ENCODE data around the gene GCH1. TPM values are rescaled to one million over a fixed set of nuclear protein-coding genes. Genes with fewer than 3 reads are reported as not detected.
A peak's percentile ranks its signal among the peaks of the same experiment; 100 is the strongest.

GCH1 gene
- total RNA-seq, 1 experiment from 2014 or later, result 0.80 TPM

DNA sequence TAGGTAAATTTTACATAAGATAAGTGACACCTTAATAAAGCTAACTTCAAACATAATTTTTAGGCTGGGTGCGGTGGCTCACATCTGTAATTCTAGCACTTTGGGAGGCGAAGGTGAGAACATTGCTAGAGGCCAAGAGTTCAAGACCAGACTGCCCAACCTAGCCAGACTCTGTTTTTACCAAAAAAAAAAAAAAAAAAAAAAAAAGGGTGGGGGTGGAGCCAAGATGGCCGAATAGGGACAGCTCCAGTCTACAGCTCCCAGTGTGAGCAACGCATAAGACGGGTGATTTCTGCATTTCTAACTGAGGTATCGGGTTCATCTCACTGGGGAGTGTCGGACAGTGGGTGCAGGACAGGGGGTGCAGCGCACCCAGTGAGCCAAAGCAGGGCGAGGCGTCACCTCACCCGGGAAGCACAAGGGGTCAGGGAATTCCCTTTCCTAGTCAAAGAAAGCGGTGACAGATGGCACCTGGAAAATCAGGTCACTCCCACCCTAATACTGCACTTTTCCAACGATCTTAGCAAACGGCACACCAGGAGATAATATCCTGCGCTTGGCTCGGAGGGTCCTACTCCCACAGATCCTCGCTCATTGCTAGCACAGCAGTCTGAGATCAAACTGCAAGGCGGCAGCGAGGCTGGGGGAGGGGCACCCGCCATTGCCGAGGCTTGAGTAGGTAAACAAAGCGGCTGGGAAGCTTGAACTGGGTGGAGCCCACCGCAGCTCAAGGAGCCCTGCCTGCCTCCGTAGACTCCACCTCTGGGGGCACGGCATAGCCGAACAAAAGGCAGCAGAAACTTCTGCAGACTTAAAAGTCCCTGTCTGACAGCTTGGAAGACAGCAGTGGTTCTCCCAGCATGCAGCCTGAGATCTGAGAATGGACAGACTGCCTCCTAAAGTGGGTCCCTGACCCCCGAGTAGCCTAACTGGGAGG lies 32.2 kb downstream of the GCH1 start:
- DNase-seq (ENCODE audit: low read depth), result peak; percentile 9

- DNase-seq (ENCODE audit: low read depth), result no peak
Observed at GRCh38 chr14:54867011-54867410, 35.6 kb downstream of the GCH1 start.

- DNase-seq (ENCODE audit: low read depth), result peak; percentile 49
Observed at GRCh38 chr14:54866588-54866987, 36.0 kb downstream of the GCH1 start.

GRCh38 chr14:54864526-54864925 lies 38.1 kb downstream of the GCH1 start:
- DNase-seq (ENCODE audit: low read depth), result no peak

DNA sequence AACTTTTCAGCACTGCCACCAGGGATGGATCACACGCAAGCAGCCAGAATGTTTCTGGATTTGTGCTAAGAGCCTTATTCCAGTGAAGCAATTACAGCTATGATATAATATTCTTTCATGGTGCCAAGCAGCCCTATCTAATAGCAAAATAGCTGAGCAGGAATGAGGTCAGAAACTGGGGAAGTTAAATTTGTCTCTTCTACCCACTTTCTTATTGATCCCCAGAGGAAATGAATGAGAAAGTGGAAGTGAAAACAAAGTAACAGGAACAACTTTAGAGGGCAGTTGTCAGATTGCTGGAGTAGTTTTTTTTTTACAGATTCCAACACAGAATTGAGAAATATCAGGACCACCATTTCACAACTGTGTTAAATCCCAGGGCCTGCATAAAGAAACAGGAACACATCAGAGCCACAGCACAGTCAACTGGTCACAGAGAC lies 44.8 kb downstream of the GCH1 start:
- no peak for DNase-seq (ENCODE audit: low read depth)

- DNase-seq (ENCODE audit: low read depth), result no peak
Observed at GRCh38 chr14:54856152-54856551, 46.5 kb downstream of the GCH1 start.

DNA sequence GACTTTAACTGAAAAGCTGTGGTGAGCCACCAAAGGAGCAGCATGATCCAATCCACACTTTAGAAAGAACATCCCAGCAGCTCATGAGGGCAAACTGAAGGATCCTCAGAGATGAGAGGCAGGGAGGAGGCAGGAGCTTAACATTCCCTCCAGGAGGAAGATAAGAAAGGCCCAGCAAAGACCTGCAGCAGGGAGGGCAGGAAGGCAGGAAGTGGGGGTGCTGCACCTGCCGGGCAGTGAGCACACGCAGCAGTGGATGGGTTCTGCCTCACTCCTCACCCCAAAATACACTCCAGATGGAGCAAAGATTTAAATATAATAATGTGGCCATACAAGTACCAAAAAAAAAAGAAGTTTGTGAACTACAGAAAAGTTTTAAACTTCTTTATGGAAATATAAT lies 48.4 kb downstream of the GCH1 start:
- DNase-seq (ENCODE audit: low read depth), result no peak

DNA sequence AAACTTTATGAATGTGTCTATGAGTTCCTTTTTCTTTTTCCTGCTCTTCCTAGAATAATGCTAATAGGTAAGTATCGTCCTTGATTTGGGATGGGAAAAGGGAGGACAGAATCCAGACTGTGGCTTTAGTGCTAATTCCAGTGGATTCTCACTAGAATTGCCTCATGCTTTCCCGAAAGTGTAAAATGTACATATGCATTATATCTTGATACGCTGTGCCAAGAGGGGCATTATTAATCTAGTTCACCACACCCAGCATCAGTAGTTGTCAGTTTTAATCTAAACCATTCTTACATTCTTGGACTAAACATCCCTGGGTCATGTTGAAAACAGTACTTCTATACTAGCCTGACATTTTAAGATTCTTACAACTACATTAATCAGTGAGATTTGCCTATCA lies 49.3 kb downstream of the GCH1 start:
- DNase-seq (ENCODE audit: low read depth), result no peak

DNA sequence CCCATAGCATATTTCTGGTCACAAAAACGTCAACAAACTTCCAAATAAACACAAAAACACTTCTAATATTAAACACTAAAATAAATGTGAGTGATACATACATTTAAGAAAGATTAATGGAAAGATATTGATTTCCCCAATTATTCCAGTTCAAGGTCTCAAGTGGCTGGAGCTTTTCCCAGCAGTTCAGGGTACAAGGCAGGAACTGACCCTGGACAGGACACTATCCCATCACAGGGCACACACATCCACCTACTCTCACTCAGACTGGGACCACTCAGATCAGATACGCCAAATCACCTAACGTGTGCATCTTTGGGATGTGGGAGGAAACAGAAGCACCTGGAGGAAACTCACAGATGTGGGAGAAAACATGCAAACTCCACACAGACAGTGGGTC lies 50.4 kb downstream of the GCH1 start:
- no peak for DNase-seq (ENCODE audit: low read depth)

DNA sequence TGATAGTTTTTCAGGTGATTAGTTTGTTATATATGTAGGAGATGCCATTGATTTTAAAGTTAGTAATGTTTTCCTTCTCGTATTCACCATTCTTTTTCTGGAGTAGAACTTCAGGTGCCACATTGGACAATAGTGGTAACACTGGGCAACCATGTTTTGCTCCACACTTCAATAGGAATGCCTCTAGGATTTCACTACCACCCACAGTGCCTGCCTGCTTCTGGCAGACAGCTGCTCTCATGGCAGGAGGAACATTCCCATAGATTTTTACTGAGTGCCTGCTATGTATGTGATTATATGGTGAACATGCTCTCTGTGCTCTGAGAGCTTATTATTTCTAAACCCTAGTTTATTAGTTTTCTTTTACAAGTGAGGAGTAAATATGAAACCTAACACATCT lies 53.7 kb downstream of the GCH1 start:
- peak; percentile 13 for DNase-seq (ENCODE audit: low read depth)

DNA sequence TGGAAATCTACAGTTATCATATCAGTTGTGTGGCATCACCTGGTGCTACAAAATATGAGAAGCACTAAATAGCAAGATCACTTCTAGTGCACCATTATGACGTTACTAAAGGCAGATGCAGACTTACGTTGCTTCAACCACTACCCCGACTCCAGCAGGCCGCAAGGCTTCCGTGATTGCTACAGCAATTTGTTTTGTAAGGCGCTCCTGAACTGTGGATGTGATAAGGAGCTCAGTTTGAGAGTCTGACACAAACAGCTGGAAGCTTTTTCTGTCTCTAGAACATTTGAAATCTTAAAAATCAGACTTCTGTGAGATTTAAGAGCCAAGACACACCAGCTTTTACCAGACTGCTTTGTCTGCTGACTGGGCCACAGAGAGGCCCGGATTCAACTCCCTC lies 57.0 kb downstream of the GCH1 start:
- DNase-seq (ENCODE audit: low read depth), result no peak

DNA sequence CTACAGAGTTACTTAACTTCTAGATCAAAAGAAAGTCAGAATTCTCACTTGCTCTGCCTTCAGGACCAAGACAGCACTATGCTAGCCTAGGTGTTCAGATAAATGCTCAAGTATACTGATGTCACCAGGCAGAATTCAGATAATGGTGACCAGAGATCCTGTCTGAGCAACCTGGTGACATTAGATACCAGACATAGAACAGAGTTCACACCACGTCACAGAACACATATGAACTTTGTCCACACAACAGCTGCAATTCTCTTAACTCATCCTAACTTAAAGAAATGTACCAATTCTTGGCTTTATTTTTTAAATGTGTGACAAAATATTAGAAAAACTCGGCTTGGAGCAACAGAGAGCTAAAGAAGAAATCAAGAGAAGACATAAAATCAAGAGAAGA lies 58.1 kb downstream of the GCH1 start:
- no peak for DNase-seq (ENCODE audit: low read depth)

GRCh38 chr14:54840798-54841197 lies 61.8 kb downstream of the GCH1 start:
- no peak for DNase-seq (ENCODE audit: low read depth)

DNA sequence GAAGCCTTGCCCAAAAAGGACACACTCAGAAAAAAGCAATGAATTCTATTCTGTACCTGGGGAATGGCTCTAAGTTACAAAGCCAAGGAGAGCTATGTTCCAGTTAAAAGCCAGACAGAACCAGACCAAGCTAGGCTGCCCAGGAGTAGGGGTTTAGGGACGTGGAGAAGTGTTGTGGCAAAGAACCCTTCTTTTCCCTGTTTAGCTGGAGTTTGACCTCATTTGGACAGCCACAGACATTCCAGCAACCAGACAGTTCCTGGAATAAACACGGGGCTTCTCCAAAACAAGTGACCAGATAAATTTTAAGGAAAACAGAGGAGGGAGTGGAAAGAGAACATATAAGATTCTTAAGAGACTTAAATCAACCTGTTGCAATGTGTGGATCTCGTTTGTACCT lies 62.3 kb downstream of the GCH1 start:
- no peak for DNase-seq (ENCODE audit: low read depth)

DNA sequence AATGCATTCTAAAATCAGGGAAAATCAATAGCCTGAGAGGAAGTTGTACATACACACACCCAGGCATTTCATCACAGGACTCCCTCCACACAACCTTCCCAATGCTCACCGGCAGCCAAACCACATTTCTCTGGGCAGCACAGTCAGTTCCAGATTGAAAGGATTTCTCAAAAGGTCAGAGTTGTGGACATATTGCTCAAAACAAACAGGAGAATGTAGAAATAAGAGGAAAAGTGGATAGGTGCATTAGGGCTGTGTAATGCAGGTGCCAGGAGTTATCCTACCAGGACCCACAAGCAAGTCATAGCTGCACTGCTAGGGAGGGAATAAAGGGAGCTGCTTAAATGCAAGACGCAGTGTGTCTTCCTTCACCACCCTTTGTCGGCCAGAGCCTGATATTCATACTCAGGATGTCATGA lies 62.9 kb downstream of the GCH1 start:
- DNase-seq (ENCODE audit: low read depth), result no peak

- no peak for DNase-seq (ENCODE audit: low read depth)
Observed at GRCh38 chr14:54838931-54839512, 63.6 kb downstream of the GCH1 start.

DNA sequence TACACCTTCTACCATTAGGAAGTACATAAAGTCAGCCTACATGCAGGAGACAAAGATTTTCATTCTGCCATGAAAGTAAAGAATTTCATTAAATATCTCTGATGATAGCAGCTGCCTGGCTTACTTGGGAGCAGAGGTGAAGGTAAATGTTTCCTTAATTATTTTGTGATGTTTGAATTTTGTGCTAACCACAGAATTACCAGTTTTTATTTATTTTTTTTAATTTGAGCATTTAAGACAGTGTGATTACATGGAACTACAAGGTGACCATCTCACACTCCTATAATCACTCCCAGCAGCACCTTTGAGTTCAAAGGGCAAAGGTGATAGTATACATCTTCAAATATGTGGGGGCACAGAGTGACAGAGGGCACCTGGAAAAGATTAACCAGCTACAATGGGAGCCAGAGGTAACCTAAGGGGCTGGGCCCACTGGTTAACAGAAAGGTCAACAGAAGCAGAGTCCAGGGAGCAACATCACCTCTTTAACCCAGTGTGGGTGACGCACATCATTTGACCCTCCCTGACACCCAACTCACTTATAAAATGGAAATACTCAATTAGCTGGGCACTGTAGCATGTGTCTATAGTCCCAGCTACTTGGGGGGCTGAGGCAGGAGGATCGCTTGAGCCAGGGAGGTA lies 65.0 kb downstream of the GCH1 start:
- no peak for DNase-seq (ENCODE audit: low read depth)

- no peak for DNase-seq (ENCODE audit: low read depth)
Observed at GRCh38 chr14:54836231-54836630, 66.4 kb downstream of the GCH1 start.

DNA sequence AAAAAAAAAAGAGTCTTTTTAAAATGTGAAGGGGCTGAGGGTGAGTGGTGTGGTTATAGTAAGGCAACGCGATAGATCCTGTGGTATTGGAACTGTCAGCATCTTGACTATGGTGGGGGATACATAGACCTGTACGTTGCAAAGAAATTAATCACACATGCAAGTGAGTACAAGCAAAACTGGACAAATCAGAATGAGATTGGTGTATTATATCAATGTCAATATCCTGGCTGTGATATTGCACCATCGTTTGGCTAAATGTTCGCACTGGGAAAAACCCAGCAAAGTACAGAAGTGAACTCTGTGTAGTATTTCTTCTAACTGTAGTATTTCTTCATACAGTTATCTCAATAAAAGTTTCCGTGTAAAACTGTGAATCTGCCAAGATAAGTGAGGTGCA lies 67.9 kb downstream of the GCH1 start:
- no peak for DNase-seq (ENCODE audit: low read depth)

DNA sequence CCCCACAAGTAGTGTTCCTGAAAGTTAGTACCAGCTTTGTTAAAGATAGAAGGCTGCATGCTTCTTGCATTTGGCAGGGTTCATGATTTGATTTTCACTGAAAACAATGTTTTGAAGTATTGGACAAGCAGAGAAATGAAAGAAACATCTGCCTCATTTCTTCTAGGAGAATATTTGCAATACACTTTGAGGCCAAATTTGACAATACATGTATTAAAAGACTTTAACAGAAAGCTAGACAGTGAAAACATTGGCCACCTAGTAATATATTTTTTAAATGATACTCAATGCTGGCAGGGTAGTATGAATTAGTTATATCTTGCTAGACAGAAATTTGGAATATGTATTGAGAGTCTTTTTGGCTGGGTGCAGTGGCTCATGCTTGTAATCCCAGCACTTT lies 68.5 kb downstream of the GCH1 start:
- no peak for DNase-seq (ENCODE audit: low read depth)

DNA sequence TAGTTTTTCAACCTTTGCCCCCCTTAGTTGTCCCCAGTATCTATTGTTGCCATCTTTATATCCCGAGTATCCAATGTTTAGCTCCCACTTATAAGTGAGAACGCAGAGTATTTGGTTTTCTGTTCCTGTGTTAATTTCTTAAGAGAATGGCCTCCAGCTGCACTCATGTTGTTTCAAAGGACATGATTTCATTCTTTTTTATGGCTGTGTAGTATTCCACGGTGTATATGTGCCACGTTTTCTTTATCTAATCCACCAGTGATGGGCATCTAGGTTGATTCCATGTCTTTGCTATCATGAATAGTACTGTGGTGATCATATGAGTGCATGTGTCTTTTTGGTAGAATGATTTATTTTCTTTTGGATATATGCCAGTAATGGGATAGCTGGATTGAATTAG lies 72.0 kb downstream of the GCH1 start:
- no peak for DNase-seq (ENCODE audit: low read depth)

GRCh38 chr14:54829486-54830224 lies 73.0 kb downstream of the GCH1 start:
- no peak for DNase-seq (ENCODE audit: low read depth)

Data from LHCN-M2 (cell line).